SKM-1 treated with dmso at 0.1 percent for 144 hours (cell line): ENCODE results near the gene PTX4.

Experiments used
- DNase-seq: peaks from one replicate; lab custom pipeline; 2025; ENCODE audit not compliant: unreplicated experiment; lab: John Stamatoyannopoulos, UW

Gene PTX4

DNA sequence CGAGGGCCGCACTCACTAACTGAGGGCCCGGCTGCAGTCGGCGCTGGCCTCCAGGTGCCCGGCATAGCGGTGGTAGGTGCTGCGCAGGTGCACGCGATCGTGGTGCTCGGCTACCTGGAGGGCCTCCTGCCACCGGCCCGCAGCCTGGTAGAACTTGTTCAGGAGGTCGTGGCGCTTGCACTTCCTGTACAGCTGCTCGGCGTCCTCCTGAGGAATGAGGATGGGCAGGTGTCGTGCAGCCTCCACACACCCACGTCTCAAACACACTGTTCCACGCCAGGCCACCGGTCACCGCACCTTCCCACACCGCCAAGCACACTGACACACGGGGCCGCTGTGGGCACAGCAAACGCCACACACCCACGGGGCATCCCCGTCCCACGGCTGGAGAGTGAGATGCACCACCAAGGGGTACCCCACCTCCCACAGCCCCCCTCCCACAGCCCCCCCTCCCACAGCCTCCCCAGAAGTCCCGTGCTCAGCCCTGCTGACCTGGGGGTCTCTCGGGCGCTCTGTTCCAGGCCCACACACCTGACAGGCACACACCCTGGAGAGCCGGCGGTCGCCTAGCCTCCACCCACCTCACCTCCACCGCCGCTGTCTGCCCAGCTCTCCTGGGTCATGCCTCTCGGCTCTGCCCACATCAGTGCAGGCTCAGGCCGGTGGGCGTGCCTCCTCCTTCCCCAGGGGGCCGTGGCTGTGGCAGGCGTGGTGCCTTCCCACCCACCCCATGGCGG, 37.3 kb upstream of the PTX4 start:
- DNase-seq = no peak

DNA sequence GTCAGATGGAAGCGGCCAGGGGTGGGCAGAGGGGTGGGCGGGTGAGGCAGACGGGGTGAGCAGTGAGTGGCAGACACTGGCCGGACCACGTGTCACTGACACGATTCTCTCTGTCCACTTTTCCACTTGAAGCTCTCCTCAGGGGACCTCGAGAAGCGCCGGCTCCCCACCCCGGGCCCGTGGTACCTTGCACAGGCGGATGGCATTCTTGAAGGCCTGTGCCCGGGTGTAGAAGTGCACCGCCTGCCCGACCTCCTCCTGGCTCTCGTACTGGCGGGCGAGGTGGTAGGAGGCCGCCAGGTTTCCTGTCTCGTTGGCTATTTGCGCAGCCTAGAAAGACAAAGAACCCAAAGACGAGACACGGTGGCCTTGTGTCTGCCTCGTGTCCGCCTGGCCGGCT, 35.6 kb upstream of the PTX4 start:
- no peak for DNase-seq

DNA sequence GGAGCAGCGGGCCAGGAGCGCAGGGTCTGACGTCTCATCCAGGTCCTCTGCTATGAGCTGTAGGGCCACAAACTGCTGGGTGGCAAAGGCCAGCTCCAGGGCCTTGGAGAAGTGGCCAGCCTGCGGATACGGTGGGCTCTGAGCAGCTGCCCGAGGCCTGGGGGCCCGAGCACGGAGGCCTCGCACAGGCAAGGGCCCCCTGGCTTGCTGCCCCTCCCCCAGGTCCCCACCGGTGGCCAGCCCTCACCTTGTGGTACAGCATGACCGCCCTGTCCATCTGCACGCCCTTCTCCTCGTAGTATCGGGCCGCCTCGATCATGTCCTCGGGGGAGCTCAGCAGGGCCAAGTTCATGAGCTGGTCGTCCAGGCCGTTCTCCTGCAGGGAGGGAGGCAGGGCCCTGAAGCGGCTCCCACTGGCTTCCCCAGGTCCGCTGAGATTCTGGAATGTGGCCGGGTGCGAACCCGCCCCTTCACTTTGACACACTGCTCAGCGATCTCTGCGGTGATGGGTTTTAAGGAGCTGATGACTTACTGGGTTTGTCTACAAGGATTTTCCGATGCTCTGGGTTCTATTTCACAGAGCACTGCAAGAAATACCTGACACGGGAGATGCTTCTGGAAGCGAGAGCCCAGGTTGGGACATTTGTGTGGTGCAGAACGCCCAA, 35.0 kb upstream of the PTX4 start:
- no peak for DNase-seq

DNA sequence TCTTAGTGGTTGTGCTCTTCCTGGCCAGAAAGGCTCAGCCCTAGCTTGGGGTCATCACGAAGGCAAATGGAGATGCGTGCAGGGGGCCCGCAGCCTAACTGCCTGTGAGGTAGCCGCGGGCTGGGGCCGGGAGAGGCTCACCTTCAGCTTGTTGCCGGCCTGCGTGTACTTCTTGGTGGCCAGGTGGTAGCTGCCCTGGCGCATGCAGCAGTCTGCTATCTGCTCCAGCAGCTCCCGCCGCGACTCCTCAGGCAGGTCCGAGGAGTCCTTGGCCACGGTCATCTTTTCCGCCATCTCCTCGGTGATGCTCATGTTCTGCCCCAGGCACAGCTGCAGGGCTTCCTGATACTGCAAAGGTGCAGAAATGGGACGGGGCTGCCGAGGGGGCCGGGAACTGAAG, 31.7 kb upstream of the PTX4 start:
- no peak for DNase-seq

DNA sequence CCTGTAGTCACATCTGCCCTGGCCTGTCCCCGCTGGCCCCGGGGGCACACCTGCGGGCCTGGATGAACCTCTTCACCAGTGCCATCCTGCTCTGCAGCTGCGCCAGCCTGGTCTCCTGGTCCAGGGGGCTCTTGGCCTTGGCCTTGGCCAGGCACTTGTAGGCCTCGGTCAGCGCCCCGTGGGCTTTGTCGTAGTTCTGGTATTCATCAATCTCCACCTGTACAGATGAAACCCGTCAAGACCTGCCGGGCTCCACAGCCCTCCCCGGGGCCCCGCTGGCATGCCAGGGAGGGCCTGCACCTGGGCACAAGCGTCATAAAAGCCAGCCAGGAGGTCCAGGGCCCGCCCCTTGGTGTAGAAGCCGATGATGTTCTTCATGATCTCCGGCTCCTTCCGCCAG, 31.1 kb upstream of the PTX4 start:
- DNase-seq = no peak

DNA sequence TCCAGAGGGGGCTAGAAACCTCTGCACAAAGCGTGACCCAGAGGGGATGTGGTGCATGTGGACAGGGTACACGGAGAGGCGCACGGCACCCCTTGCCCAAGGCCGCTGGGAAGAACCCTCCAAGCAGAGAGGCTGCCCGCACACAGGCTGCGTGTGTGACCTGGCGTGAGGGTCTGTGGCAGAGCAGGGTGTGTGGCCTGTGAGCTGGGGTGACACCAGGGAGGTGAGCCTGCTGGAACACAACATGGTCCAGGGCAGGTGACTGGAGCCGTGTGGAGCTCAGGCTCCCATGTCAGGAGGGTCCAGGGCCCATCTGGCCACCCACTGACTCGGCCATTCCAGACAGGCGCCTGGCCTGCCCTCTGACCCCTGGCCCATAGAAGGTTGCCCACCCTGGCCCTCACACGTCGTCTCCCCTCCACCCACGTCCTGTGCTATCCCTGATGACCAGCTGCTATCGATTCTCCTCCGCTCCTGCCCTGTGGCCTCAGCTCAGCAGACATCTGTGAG, 29.9 kb upstream of the PTX4 start:
- DNase-seq = no peak

DNA sequence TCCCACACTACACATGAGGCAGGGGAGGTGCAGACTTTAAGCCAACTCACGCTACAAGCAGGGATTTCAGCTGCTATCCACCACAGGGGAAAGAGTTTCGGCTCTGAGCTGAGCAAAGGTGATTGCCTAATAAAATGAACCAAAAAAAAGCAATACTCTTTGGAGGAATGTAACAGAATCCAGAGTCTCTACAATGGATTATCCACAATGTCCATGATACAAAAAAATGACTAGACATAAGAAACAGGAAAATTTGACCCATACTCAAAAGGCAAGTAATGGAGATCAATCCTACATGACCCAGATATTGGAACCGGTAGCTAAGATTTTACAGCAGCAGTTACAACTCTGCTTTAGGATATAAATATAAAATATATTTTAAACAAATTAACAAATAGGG, 25.8 kb upstream of the PTX4 start:
- DNase-seq = no peak

DNA sequence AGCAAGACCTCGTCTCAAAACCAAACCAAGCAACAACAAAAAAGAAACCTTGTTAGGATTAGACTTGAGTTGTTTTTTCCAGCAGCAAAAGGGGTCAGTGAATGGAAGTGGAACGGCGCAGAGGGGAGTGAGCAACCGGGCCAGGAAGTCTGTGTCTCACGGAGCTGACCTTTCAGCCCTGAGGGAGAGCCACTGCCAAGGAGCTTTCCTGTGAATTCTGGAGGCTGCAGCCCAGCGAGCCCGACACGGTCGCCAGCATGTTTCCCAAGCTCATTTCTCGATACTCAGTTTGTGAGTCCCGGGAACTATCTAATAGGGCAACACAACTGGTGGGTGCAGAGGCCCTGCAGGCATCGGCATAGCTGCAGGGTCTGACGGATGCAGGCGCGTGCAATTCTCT, 24.0 kb upstream of the PTX4 start:
- DNase-seq = no peak

DNA sequence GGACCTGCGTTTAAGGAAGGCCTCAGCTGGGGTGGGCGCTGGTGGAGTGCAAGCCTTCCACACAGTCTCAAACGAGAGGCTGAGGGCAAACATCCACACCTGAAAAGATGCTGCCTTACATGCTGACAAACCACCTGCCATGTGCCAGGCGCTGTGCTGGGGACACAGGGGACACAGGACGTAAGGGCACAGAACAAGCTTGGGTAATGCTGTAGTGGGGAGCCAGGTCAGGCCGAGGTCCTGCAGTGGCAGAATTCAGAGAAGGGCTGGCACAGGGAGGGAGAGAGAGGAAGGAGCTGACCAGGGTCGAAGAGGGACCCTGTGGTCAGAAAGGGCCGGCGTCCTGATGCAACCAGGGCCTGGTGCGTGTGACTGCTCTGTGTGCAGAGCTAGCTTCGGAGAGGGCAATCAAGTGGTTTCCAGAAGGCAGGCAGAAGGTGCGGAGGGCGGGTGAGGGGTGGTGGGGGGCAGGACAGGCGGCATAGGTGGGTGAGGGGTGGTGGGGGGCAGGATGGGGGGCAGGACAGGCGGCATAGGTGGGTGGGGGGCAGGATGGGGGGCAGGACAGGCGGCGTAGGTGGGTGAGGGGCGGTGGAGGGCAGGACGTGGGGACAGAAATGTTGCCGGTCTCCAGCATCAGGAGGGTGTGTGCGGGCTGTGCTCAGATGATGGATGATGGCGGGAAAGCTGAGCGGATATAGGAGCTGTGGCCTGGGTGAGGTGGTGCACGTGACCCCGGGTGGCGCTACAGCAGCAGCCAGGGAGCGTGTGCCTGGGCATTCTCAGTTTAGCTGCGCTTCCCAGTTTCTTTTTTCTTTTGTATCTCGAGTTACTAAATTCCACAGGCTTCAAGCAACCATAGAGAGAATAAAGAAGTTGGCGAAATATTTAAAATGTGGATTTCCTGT, 23.2 kb upstream of the PTX4 start:
- no peak for DNase-seq

DNA sequence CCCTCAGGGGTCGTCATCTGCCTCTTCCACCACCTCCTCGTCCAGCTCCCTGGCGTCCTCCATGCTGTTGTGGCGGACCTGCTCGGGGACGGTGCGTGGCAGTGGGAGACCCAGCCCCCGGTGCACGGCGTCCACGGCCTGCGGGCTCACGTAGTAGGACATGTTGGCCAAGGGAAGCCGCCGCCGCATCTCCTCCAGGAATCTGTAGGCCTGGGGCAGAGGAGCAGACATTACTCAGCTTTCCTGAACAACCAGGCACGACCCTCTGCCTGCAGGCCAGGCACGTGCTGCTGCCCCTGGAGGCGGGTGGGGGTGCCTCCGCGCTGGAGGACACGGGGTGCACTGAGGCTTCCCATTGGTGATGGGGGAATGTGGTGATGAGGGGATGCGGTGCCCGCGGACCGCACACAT, 22.2 kb upstream of the PTX4 start:
- DNase-seq = no peak

DNA sequence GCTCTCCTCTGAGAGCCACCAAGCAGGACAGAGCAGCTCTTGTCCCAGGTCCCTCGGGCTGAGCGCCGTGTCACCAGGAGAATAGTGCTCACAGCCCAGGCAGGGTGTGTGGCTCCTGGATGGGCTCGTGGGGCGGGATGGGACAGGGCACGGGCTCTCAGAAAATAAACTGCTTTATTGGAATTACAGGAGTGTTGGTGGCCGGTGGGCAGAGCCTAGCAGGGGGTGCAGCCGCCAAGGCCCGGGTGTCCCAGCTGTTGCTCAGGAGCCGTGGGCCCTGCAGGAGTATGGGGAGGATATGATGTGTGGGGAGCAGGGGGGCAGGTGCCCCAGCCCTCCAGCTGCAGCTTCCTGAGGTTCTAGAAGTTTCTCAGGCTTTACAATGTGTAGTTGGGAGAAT, 21.5 kb upstream of the PTX4 start:
- DNase-seq = no peak

DNA sequence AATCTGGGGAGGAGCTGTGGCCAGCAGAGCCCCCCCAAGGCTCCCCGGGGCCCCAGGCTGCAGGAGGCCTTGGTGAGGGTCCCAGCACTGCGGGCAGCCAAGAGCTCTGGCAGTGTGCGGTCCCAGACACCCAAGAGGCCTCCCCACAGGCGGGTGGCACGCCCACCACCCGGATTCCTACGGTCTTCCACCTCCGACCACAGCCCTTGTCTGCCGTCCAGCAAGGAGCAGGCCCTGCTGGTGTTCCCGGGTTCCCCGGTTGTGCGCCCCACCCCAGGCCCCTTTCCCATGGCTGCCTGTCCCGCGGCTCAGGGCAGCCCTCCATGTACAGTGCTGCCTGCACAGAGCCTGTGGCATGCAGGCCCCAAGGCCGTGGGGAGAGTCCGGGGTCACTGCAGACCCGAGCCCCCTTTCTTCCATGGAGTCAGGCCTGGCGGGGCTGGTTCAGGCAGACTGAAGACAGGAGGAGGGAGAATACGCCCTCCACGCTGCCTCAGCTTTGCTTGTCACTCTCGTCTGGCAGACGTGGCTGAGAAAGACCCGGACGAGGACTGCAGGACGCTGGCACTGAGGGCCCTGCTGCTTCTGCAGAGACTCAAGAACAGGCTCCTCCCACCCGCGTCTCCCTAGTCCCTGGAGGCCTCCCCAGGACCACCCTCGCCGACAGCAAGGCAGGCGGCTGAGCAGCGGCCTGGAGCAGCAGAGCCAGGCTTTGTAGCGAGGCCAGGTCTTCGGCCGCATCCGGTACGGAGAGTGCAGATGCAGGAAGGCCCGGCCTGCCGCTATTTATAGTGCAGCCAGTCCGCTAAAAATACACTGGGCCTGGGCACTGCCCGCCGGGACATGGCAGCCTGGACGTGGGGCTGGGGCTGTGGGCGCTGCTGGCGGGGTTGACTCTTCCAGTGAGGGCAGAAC, 20.8 kb upstream of the PTX4 start:
- DNase-seq = no peak

DNA sequence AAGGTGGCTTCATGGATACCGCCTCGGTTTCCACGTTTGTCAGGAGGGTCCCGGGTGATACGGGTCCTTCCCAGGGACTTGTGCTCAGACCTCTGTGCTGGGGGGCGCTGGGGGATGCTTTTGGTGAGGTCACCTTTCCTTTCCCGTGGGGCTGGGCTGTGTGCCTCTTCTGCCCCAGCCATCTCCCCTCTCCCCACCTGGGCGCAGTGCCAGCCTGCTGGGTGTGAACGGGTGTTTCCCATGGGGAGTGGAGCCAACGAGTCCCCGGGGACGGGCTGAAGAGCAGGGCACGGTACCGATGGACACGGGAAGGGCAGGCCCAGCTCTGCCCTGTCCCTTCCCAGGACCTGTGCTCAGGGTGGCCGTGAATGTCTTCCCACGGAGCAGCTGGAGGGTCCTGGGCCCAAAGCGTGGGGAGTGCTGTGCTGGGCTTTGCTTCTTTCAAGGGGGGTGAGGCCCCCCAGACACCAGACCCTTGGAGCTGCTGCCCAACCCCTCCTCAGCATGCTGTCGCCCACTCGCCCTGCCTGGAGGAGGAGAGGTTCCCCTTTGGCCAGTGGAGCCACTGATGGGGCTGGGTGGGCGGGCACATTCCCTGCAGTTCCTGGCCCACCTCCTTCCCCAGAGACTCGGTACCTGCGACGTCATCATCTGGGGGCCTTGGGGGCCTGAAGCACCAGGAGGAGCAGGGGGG, 19.9 kb upstream of the PTX4 start:
- no peak for DNase-seq

DNA sequence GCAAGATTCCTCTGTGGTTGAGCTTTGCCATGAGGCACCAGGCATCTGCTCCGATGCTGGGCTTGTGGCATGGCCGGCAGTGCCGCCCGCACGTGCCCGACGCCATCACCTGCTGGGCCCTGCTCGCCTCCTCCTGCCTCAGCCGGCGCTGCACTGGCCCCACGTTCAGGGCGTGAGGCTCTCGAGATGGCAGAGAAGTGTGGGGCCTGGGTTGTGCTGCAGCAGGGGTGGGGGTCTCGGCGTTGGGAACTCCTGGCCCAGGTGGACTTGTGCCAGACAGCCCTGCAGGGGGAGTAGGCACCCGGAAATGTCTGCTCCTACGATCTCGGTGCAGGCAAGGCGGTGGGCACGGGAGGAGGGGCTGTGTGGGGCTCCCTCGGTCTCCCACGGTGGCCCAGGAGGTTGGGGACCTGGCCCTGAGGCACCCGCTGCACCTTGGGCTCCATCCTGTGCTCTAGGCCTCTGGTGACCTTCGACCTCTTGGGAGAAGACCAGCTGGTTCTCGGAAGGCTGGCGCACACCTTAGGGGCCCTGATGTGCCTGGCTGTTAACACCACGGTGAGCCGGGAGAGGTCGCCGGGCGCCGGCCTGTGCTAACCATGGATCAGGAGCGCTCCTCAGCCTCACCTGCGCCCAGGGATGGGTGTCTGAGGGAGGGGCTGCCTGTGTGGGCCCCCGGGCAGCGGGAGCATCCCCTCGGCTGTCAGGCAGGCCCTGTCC, 17.9 kb upstream of the PTX4 start:
- DNase-seq = no peak

DNA sequence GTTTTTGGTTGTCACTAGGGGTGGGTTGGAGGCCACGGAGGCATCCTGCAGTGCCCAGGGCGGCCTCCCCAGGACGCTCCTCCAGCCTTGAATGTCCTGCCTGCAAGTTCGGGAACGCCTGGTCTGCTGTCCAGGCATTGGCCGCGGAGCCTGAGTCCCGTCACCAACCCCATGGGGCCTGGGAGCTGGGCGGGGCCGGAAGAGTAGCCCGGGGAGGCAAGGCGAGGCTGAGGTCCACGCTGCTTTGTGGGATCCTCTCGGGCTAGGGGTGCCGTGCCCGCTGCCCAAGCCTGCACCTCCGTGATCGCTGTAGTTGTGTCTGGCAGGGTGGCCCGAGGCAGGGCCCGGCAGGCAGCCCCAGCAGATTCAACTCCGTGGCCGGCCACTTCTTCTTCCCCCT, 17.2 kb upstream of the PTX4 start:
- DNase-seq = no peak

DNA sequence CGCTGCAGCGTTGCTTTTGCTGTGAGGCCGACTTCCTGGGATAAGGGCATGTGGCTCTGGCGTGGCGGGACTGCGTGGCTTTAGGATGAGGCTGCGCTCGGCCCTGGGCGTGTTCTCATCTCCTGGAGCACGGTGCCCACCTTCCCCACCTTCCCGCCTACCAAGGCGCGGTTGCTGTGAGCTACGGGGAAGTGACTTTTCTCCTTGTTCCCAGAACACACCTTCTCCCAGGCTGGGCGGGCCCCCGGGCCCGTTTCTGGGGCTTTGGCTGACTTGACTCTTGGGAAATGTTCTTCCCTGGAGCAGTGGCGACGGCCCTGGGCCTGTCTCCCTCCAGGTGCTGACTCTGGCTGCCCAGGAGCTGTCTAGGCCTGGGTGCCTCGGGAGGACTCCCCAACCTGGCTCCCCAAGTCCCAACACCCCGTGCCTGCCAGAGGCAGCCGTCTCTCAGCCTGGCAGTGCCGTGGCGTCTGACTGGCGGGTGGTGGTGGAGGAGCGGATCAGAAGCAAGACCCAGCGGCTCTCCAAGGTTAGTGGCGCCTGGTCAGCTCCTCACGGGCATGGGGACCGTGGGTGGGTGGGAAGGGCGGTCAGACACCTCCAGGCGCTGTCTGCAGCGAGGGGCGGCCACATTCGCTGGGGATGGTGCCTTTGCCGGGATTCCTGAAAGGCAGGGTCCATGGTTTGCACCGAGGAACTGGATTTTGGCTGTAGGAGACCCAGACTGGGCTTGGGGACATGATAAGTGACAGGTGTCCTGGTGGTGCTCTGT, 16.5 kb upstream of the PTX4 start:
- no peak for DNase-seq

DNA sequence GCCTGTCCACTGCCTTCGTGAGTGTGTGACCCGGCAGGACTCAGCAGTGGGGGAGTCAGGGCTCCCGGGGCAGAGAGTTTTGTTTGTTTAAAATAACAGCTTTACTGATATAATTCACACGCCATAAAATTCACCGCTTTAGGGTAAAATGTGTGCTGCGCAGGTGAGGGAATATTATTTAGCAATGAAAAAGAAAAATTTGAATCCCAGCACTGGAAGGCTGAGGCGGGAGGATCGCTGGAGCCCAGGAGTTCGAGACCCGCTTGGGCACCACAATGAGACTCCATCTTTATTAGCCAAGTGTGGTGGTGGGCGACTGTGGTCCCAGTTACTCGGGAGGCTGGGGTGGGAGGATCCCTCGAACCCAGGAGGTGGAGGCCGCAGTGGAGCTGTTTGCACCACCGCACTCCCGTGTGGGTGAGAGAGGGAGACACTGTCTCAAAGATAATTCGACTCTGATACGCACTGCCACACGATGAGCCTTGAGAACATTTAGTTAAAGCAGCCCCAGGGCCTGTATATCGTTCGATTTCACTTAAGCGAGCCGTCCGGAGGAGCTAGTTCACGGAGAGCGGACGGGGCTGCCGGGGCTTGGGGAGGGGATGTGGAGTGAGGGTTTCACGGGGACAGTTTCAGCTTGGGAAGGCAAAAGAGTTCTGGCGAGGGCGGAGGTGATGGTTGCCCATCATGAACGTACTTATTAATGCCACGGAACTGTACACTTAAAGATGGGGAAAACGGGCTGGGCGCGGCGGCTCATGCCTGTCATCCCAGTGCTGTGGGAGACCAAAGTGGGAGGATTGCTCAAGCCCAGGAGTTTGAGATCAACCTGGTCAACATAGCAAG, 14.6 kb upstream of the PTX4 start:
- no peak for DNase-seq
